ENCODE measurements around the gene CCDC6.

DNA sequence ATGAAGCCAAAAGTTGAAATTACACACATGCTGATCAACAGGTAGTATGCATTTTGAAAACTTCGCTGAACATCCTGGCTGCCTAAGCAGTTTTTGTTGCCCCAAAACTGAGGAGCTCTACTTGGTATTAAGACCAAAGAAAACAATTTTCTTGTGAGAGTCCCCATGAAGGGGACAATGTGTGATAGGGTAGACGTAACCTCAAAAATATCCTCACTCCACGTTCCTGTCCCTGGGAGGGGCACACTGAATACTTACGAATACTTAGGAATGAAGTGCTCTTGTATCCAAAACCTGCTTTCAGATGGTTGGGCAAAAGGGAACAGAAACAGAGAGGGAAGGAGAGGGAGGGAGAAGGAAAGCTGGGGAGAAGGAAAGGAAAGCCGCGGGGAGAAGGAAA is 24.7 kb downstream of the CCDC6 start:
- TF ChIP-seq, protein P1, sequence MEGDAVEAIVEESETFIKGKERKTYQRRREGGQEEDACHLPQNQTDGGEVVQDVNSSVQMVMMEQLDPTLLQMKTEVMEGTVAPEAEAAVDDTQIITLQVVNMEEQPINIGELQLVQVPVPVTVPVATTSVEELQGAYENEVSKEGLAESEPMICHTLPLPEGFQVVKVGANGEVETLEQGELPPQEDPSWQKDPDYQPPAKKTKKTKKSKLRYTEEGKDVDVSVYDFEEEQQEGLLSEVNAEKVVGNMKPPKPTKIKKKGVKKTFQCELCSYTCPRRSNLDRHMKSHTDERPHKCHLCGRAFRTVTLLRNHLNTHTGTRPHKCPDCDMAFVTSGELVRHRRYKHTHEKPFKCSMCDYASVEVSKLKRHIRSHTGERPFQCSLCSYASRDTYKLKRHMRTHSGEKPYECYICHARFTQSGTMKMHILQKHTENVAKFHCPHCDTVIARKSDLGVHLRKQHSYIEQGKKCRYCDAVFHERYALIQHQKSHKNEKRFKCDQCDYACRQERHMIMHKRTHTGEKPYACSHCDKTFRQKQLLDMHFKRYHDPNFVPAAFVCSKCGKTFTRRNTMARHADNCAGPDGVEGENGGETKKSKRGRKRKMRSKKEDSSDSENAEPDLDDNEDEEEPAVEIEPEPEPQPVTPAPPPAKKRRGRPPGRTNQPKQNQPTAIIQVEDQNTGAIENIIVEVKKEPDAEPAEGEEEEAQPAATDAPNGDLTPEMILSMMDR (IDR thresholded peaks at IDR 0.05) = no peak
- TF ChIP-seq POLR2A (IDR thresholded peaks at IDR 0.05) (no peak), EP300 (IDR thresholded peaks at IDR 0.05) (no peak)

Data from ovary (tissue), 3 donors.